Stimulated activated CD4-positive, alpha-beta T cell treated with anti-CD3 and anti-CD28 coated beads, Interleukin-4, amount 100 ng/mL, for 24 hours (primary cell): ENCODE measurements around the gene F13A1.

Experiments used
- DNase-seq: peaks from one replicate; pipeline ENCODE4 v3.0.0-alpha.2; 2020

F13A1 gene

DNA sequence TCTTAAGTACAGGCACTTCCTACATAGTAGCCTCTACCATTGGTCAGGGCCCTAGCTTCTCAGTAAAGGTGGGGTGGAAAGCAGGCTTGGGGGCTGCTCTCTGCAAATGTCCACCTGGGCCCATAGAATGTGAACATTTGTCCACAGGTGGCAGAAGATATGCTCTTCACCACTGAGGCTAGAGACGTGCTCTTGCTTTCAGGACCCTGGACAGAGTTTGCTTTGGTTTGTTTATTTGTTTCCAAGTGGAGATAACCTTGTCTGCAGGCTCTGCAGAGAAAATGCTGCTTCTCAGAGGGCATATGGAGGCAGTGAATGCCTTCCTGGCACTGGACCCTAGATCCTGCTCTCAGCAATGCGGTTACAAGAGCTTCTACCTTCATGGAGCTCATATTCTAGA lies 129.0 kb downstream of the F13A1 start:
- DNase-seq: no peak

DNA sequence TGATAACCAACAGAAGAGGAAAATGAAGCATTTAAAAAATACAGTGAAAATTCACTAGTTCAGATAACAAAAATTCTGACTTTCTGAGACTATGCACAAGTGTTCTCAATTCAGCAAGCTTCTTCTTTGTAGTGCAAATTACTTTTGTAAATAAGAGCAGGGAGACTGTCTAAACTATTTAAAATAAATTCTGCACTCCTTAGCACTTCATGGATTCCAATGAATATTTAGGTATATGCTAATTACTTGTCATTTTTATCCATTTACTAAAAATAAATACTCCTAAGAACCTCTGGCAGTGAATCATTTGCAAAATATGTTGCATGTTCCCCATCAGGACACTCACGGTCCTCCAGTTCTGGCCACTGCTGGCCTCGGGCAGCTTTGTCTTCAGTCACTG lies 139.8 kb downstream of the F13A1 start:
- DNase-seq: no peak

DNA sequence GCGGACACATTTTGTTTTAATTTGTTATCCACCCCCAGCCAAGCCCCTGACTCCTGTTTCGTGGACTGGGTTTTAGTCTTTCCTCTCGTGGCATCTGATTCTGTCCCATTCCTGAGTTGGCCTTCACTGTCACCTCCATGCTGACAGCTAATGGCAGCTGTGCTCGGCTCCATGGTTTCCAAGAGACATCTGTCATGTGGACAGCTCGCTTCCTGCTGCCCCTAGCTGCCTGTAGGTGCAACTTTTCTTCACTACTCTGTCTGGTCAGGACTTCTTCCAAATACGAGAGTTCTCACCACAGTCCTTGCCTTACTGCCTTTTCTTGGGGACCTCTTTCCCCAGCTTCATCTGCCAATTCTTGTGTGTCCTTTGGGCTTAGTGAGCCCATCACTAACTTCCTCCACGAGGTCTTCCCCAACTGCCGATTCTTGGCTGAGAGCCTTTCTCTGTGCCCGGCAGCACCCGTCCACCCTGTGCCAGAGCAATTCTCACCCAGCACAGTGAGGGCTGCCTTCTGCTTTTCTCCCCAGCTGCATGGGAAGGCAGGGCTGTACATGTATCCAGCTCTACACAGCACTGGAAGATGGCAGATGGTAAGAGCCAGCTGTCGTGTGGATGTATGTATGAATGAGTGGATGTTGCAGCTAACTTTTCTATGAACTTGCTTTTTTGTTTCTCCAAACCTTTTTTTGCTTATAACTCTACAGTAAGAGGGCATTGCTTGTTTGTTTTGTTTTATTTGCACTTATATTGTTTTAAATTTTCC lies 140.4 kb downstream of the F13A1 start:
- DNase-seq: no peak

DNA sequence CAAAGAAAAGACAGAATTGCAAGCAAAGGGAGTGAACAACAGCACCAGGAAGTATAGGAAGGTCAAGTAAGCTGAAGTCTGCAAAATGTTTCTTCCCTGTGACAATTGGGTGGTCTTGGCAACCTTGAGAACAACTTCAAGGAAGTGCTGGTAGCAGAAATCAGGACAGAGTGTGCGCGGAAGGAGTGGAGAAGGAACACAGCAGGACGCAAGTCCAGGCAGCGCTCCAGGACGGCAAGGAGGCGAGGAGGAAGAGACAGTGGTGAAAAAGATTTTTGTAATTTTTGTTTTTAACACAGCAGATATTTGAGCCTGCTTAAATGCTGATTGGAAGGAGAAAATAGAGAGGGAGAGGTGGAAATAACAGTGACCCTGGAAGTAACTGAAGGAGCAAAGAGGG lies 141.7 kb downstream of the F13A1 start:
- no peak for DNase-seq

DNA sequence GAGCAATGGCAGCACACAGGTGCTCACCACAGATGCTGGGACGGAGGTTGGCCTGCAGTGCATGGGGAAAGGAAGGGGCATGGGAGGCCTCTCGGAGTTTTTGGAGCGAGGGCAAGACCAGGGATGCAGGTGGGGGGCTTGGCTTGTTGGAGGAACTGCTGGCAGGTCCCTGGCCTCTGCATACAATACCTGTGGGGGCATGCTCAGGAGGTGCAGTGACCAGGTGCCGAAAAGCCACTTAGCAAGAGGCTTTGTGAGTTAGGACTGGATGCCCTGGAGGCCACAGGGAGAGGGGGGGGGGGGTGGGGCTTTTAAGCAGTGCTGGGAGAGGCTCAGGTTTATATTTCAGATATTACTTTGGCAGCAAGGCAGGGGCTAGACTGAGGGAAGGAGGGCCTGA lies 142.7 kb downstream of the F13A1 start:
- DNase-seq: no peak

DNA sequence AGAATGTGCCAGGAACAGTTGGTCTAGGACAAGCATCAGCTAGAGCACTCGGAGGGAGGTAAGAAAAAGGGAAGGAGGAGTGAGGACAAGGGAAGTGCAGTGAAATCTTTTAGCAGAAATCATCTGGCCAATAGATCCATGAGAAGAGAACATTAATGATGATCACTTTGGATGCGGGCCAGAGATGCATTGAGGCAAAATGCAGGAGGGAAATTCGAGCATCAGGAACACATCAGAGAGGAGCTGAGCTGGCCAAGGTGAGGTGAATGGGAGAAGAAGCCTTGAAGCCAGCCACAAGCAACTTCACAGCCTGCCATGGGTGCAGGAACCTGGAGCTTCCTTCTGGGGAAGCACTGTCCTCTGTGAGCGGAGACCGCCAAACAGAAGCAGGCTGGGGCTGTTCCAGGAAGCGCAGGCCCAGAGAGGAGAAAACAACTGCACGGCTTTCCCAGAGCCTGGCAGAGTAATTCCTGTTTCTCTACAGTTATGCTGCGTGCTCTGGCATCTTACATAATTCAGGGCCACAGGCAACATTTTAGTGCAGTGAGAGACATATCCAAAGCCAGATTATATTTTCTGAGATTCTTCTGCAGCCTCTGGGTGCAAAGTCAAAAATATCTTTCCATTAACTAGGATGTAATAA lies 143.8 kb downstream of the F13A1 start:
- DNase-seq: no peak

DNA sequence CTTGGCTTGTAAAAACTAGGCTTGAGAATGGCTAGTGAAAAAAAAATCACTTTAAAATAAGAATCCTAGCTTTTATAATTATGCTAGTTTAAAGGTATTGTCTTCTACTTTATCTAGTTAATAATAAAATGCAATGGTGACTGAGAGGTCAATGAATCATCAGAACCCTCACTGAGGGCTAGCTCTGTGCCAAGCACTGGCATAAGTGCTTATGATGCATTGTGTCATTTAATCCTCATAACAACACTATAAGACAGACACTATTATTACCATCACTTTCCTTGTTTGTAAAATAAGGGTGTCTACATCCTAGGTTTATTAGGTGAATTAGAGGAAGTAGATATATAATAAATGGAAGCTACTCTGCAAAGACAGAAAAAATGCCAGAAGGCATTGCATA lies 144.3 kb downstream of the F13A1 start:
- DNase-seq: no peak

DNA sequence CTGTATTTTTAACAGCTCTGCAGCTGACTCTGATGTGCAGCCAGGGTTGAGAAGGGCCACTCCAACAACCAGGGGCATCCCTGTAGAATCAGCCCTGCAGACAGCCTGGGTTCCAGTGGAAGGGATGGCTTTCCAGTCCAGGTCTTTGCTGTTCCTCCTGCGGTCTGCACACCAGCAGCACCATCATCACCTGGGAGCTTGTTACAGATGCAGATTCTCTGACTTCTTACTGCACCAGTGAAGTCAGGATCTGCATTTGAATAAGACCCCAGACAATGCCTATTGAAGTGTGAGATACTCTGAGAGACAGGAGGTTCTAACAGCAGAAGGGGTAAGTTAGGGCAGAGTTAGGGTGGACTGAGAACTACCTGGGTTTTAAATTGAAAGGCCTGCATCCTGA lies 151.3 kb downstream of the F13A1 start:
- no peak for DNase-seq

DNA sequence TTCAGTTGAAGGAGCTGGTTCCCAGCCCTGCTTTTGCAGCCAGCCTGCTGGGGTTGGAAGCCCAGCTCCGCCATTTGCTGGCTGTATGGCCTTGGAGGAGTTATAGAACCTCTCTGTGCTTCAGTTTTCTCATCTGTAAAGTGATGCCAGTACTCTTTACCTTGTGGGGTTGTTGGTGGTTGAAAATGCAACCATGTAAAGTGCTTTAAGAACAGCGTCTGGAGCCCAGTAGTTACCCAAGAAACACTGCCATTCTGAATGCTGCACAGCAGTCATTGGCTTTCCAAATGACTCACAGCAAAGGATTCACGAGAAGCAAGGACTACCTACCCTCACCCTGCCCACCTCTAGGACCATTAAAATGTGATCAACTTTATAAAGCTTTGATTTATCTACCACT lies 154.4 kb downstream of the F13A1 start:
- DNase-seq: no peak

DNA sequence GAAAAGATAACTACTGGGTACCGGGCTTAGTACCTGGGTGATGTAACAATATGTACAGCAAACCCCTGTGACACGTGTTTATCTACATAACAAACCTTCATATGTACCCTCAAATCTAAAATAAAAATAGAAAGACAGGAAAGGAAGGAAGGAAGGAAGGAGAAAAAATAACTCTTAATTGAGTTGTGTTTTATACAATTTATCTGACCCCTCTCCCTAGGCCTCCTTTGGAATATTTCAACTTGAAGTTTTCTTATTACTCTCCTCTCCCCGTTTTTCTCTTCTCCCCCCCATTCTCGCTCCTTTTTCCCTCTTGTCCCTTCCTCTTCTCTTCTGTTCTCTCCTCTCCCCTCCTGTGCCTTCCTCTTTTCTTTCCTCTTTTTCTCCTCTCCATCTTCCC lies 156.1 kb downstream of the F13A1 start:
- DNase-seq: no peak

DNA sequence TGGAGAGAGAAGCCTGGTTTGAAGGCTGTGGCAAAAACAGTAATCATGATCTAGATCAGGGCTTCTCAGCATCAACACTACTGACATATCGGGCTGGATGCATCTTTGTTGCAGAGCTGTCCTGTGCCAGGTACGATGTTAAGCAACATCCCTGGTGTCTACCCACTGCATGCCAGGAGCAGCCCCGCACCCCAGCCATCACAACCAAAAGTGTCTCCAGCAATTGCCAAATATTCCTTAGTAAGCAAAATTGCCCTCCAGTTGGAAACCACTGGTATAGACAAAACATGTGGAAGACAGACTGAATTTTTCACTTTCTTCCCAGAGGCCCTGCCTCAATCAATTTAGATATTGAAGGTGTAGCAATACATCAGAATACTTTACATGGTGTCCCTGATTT lies 166.1 kb downstream of the F13A1 start:
- DNase-seq: no peak

DNA sequence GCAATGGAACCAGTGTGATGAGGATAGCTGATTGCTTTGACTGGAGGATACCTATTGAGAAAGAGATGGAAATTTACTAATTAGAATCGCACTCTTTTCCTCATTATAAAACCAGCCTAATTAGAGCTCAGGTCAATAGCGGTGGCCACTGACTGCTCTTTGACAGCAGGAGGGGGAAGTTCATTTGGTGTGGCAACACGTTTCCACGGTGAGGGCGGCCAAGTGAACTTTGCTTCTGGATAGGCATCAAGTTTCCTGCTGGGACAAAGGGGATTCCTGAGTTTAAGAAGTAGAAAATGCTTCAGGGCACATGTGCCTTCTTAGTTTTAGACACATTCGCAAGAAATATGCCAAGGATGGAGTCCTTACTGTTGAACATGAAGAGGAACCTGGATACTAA lies 168.4 kb downstream of the F13A1 start:
- DNase-seq: no peak

DNA sequence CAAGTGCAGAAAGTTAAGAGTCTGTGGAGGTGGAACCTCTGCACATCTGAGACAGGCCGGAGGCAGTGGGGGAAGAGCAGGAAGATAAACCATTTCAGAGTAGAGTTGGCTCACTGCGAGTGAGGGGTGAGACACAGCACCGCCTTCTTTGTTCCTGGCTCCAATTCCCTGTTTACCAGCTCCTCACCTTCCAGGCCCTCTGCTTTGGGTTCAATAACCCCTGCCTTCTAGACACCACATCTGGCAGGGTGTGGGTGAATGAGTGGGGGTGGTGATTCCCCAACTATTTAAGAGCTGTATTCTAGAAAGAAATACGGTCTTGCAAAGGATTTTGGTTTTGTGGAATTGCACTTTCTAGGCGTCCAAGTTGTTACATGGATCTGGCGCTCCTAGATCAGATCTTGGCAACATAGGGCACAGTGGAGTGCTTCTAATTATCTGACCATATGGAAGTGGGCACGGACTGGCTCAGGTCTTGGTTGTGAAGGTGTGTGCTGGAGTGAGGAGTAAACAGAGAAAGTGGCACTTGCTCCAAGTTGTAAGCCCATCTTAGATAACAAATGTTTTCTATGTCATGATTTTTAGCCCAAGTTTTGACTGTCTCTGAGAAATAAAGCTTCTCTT lies 172.2 kb downstream of the F13A1 start:
- no peak for DNase-seq

DNA sequence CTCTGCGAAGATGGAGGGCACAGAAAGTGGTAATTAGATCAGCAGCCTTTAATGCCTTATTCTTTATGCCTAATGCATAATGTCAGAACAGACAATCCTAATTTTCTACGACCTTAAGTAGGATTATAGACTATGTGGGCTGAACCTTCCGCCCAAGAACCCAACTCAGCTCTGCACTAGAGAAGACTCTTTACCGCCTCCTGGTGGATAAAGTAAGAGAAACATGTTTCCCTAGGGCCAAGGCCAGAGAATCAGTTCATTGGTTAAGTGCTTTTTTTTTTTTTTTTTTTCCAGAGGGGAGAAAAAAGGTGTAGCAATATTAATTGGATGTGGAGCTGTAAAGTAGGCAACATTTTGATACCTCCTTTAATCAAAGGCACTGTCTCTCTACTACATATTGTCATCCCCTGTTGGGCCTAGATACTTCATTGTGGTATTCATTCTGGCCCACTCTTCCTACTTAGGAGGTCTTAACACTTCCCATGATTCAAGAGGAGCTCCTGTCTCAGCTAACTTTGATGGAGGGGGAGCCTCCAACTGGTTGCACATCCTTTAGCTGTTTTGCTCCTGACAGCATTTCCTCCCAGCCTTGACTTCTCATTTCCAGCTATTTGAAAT lies 188.9 kb downstream of the F13A1 start:
- no peak for DNase-seq

DNA sequence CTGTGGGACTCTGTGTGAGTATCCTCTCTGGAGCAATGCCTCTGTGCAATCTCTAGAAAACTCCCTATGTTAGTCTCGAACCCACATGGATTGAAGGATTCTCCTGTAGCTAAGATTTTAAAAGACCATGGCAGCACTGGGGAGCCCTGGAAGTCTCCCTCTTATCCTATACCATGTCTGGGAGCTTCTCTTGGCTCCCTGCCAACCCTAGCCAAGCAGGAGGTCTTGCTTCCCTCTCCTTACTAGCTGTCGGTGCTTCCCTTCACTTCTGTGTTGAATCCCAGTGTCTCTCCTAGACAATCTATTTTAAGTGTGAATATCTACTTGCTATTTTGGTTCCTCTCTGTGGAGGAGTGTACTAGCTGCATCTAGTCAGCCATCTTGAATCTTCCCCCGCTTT lies 195.0 kb downstream of the F13A1 start:
- DNase-seq: no peak

DNA sequence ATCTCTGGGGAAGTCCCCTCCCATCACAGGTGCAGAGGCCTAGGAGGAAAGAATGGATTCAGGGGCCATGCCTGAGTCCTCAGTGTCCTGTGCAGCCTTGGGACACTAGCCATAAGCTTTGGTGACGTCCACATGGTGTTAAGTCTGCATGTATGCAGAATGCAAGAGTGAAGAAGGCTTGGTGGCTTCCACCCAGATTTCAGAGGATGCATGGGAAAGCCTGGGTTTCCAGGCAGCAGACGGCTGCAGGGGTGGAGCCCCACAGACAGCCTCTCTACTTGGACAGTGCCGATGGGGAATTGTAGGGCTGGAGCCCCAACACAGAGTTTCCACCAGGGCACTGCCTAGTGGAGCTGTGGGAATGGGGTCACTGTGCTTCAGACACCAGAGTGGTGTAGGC lies 196.7 kb downstream of the F13A1 start:
- no peak for DNase-seq

DNA sequence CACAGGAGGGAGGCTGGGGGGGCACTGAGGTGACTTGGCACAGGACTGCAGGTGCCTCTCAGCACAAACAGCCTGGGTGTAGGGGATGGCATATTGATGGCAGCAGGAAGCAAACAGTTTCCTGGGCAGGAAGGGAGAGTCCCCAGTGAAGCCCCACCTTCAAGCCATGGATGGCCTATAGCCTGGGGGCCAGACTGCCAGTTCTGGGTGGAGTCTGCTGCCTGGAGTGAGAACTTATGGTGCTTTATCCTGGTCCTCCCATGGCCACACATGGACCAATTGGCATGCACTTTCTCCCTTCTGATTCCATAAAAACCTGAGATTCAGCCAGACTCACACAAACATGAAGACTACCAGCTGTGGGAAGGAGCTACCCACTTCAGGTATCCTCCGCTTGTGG lies 198.5 kb downstream of the F13A1 start:
- DNase-seq: no peak

DNA sequence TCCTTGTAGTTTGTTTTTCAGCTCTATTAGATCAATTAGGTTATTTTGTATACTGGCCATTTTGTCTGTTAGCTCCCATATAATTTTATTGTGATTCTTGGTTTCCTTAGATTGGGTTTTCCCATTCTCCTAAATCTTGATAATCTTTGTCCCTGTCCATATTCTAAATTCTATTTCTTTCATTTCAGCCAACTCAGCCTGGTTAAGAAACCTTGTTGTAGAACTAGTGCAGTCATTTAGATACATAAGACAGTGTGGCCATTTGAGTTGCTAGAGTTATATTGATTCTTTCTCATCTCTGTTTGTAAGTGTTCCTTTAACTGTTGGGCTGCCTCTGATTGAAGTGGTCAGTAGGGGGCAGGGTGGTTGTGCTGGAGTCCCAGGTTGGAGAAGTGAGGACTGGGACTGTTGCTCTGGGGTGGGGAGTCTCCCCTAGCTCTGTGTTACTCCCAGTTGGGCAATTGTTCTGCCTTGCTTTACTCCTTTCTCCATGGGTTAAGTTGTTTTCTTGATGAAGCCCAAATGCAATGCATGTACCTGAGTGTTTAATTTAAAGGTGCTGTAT lies 214.9 kb downstream of the F13A1 start:
- DNase-seq: no peak
